ENCODE data around the gene IQSEC1. TPM values are rescaled to one million over a fixed set of nuclear protein-coding genes. Genes with fewer than 3 reads are reported as not detected.

The IQSEC1 gene
- total and polyA plus RNA-seq, 2 donors (not counting 3 experiments of a cell fraction or from before 2014, with no cell fraction given) = 5.2 to 18.0 TPM

- dilution Hi-C loops (cut with MboI; ENCODE audit: extremely low pct_ligation_motif_present, low sequenced_read_pairs) (no loop called here), intact Hi-C loops (cut with micrococcal nuclease) (no loop called here)
- Histone ChIP-seq H4K20me1 (replicated peaks; ENCODE audit: control insufficient read depth, extremely low read depth, insufficient read depth, low read length) (no peaks in the 10 kb centered on the region), H3K9me1 (replicated peaks; ENCODE audit: control insufficient read depth, extremely low read depth, insufficient read depth, low read length) (no peaks in the 10 kb centered on the region), H3K4me3 (replicated peaks in 1 of 3; ENCODE audit: insufficient read depth in 1 of 3, low read depth in 1 of 3, low read length in 3 of 3) (no peak overlapping the region), H3K36me3 (ENCODE audit: control insufficient read depth in 2 of 2, extremely low read depth in 1 of 2, insufficient read depth in 2 of 2, low read length in 2 of 2) (peaks cover 0 to 29% of the 10 kb centered on the region in 2 experiments), H3K9me3 (replicated peaks; ENCODE audit: control insufficient read depth, insufficient read depth, low read length) (no peaks in the 10 kb centered on the region), H3K9ac (replicated peaks; ENCODE audit: extremely low read depth, insufficient read depth, low read length) (no peak overlapping the region), H3K4me1 (ENCODE audit: control insufficient read depth, extremely low read depth, insufficient read depth, low read length) (no peaks in the 10 kb centered on the region), H3K27ac (ENCODE audit: insufficient read depth, low read depth, low read length) (no peak overlapping the region), H3K79me2 (ENCODE audit: control insufficient read depth, insufficient read depth, low read length) (no peaks in the 10 kb centered on the region), H2AFZ (ENCODE audit: low read depth, low read length) (no peak overlapping the region), H3K4me2 (ENCODE audit: insufficient read depth, low read length) (no peak overlapping the region), H3K27me3 (ENCODE audit: control insufficient read depth in 2 of 2, insufficient read depth in 2 of 2, low read length in 2 of 2) (no peaks in the 10 kb centered on the region)
- BruUV-seq (replicated peaks) = no TSS peak
- FAIRE-seq = no peak
- DNase-seq (ENCODE audit: low read depth, low spot score) = no peak
- POLR2A ChIA-PET = no interaction called here
- CTCF ChIA-PET = interaction anchor here (1.8 kb wide), 1 partner anchor 75 kb away, joined by 7 read pairs; no protein-coding TSS in a partner anchor
- no peak for TF ChIP-seq POLR2AphosphoS5 (IDR thresholded peaks at IDR 0.05; ENCODE audit: insufficient read depth, low read depth, low read length)
- TF ChIP-seq POLR2A (IDR thresholded peaks at IDR 0.05; ENCODE audit: low read depth, low read length) = no peak
- no peak for TF ChIP-seq EZH2 (IDR thresholded peaks at IDR 0.05; ENCODE audit: borderline replicate concordance, low read depth, low read length, severe bottlenecking)
- no peak for TF ChIP-seq JUN (IDR thresholded peaks at IDR 0.05; ENCODE audit: borderline replicate concordance, insufficient read depth, insufficient read length, low read depth)
- TF ChIP-seq CTCF (IDR thresholded peaks at IDR 0.05; ENCODE audit: extremely low read depth in 1 of 2, insufficient read depth in 1 of 2, low read depth in 1 of 2, low read length in 2 of 2) = no peak
- no peak for TF ChIP-seq FOS (IDR thresholded peaks at IDR 0.05; ENCODE audit: borderline replicate concordance, insufficient read depth, low read length)
- TF ChIP-seq MAX (IDR thresholded peaks at IDR 0.05; ENCODE audit: insufficient read depth, insufficient read length) = no peak
- no peak for TF ChIP-seq GATA2 (IDR thresholded peaks at IDR 0.05; ENCODE audit: insufficient read depth, insufficient read length, low read depth, low read length)
- no peak for TF ChIP-seq MYC (IDR thresholded peaks at IDR 0.05; ENCODE audit: low read depth, low read length)
These were observed 164.4 kb downstream of the IQSEC1 start for GRCh38 chr3:12908859-12909258.
